ENCODE results near the gene ARL4D.

- TF ChIP-seq CTCF (conservative IDR thresholded peaks at IDR 0.05; ENCODE audit: low read depth, low read length) (no peak), RFX5 (IDR thresholded peaks at IDR 0.05; ENCODE audit: low read depth, low read length) (no peak), POLR2A (IDR thresholded peaks at IDR 0.05; ENCODE audit: low read depth, low read length) (no peak), SMC3 (IDR thresholded peaks at IDR 0.05; ENCODE audit: low read depth, low read length) (no peak), BHLHE40 (IDR thresholded peaks at IDR 0.05; ENCODE audit: low read depth, low read length) (no peak), MXI1 (IDR thresholded peaks at IDR 0.05; ENCODE audit: borderline replicate concordance, low read depth, low read length) (no peak), USF2 (IDR thresholded peaks at IDR 0.05; ENCODE audit: low read depth, low read length) (no peak), RAD21 (IDR thresholded peaks at IDR 0.05; ENCODE audit: low read length) (no peak)
Measured at GRCh38 chr17:43383372-43383771, 15.4 kb upstream of the ARL4D start.
